Astrocyte of the cerebellum (primary cell): Measurements from ENCODE around the gene HSPA12A.

ENCODE experiments used
- DNase-seq: peaks from one replicate; pipeline ENCODE4 v3.0.0-alpha.2; 2011; ENCODE audit warnings: low read depth
- H3K4me3 ChIP-seq: 2 replicates; pipeline ENCODE4 v1.5.1; 2011; ENCODE audit warnings: mild to moderate bottlenecking, low read depth, low read length, moderate library complexity
- CTCF ChIP-seq: IDR thresholded peaks from 2 replicates; pipeline ENCODE4 v1.5.1; 2012; ENCODE audit warnings: low read length, low read depth, moderate library complexity, mild to moderate bottlenecking; ENCODE audit errors: missing control alignments
- in situ Hi-C: cut with HindIII; loops from 2 replicates; pipeline ENCODE4 v1.10.0; 2017; ENCODE audit warnings: low sequenced_read_pairs

HSPA12A gene

GRCh38 chr10:116676633-116677032, 65.7 kb downstream of the HSPA12A start:
- H3K4me3 ChIP-seq, result no peak overlapping the region
- no peak for TF ChIP-seq CTCF
- in situ Hi-C loops, result no loop called here
- no peak for DNase-seq

- H3K4me3 ChIP-seq, result no peak overlapping the region
- no peak for DNase-seq
- in situ Hi-C loops, result no loop called here
- no peak for TF ChIP-seq CTCF
Observed at GRCh38 chr10:116676118-116676517, 66.2 kb downstream of the HSPA12A start.

GRCh38 chr10:116674901-116675423, 67.4 kb downstream of the HSPA12A start:
- no peak for DNase-seq
- in situ Hi-C loops, result no loop called here
- H3K4me3 ChIP-seq, result no peak overlapping the region
- TF ChIP-seq CTCF, result no peak

- in situ Hi-C loops, result no loop called here
- DNase-seq, result no peak
- H3K4me3 ChIP-seq, result no peak overlapping the region
- TF ChIP-seq CTCF, result no peak
Observed at GRCh38 chr10:116673866-116674265, 68.5 kb downstream of the HSPA12A start.

GRCh38 chr10:116672891-116673290, 69.5 kb downstream of the HSPA12A start:
- no peak for DNase-seq
- no peak overlapping the region for H3K4me3 ChIP-seq
- in situ Hi-C loops, result no loop called here
- no peak for TF ChIP-seq CTCF

- TF ChIP-seq CTCF, result no peak
- no peak for DNase-seq
- in situ Hi-C loops, result no loop called here
- no peak overlapping the region for H3K4me3 ChIP-seq
Observed at GRCh38 chr10:116671274-116671926, 71.0 kb downstream of the HSPA12A start.
